ENCODE data around the gene DNAH14. TPM values are rescaled to one million over a fixed set of nuclear protein-coding genes. Genes with fewer than 3 reads are reported as not detected.

DNAH14 gene
- total and polyA plus RNA-seq, 2 experiments from 2014 or later, result 55.3 to 80.2 TPM

GRCh38 chr1:224901087-224901810 lies 28.2 kb upstream of the DNAH14 start:
- peaks cover 3% of the 10 kb centered on the region; the same call in 1 of the 3 replicates for H3K36me3 Mint-ChIP-seq (ENCODE audit: low read depth)
- Histone ChIP-seq H2AFZ (no peak overlapping the region), H3K4me1 (ENCODE audit: insufficient read depth) (no peaks in the 10 kb centered on the region), H3K4me3 (no peak overlapping the region), H3K4me2 (no peak overlapping the region), H3K9me2 (ENCODE audit: insufficient read depth) (0 out of 2 replicates have a peak, but pooled peaks cover 9% of the 10 kb centered on the region), H3K27ac (ENCODE audit: low read depth) (no peak overlapping the region), H3K79me2 (replicated peaks; ENCODE audit: insufficient read depth) (no peaks in the 10 kb centered on the region), H3F3A (replicated peaks; ENCODE audit: low read depth) (no peaks in the 10 kb centered on the region), H3K27me3 (ENCODE audit: insufficient read depth) (no peaks in the 10 kb centered on the region), H4K20me1 (replicated peaks; ENCODE audit: insufficient read depth) (no peaks in the 10 kb centered on the region), H3K36me3 (ENCODE audit: insufficient read depth) (no peaks in the 10 kb centered on the region)
- no peaks in the 10 kb centered on the region for H3K4me1 Mint-ChIP-seq
- no peak for DNase-seq (ENCODE audit: low spot score)
- peaks cover 1% of the 10 kb centered on the region for H3K27me3 Mint-ChIP-seq (ENCODE audit: insufficient read depth, low read depth, poor library complexity)
- ATAC-seq, result no peak
- H3K9me3 Mint-ChIP-seq, result 0 out of 3 replicates have a peak, but pooled peaks cover 3% of the 10 kb centered on the region
- H3K4me3 Mint-ChIP-seq, result no peak overlapping the region
- H3K27ac Mint-ChIP-seq, result no peak overlapping the region
- no peak for TF ChIP-seq POLR2AphosphoS5 (IDR thresholded peaks at IDR 0.05; ENCODE audit: low read depth)
- no peak for TF ChIP-seq JUNB (IDR thresholded peaks at IDR 0.05; ENCODE audit: unreplicated experiment)
- TF ChIP-seq ZNF462 (CRISPR knock-in tag; IDR thresholded peaks at IDR 0.05), result no peak
- TF ChIP-seq NANOG (IDR thresholded peaks at IDR 0.05; ENCODE audit: borderline replicate concordance), result no peak
- no peak for TF ChIP-seq ZNF331 (CRISPR knock-in tag; IDR thresholded peaks at IDR 0.05; ENCODE audit: low read depth)
- TF ChIP-seq CREB1 (CRISPR knock-in tag; IDR thresholded peaks at IDR 0.05; ENCODE audit: low read depth), result no peak
- TF ChIP-seq, protein P1, sequence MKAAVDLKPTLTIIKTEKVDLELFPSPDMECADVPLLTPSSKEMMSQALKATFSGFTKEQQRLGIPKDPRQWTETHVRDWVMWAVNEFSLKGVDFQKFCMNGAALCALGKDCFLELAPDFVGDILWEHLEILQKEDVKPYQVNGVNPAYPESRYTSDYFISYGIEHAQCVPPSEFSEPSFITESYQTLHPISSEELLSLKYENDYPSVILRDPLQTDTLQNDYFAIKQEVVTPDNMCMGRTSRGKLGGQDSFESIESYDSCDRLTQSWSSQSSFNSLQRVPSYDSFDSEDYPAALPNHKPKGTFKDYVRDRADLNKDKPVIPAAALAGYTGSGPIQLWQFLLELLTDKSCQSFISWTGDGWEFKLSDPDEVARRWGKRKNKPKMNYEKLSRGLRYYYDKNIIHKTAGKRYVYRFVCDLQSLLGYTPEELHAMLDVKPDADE (IDR thresholded peaks at IDR 0.05), result no peak

Measured in GM23338 (cell line).